H9 (cell line): ENCODE data around the gene LPCAT3. TPM values are rescaled to one million over a fixed set of nuclear protein-coding genes. Genes with fewer than 3 reads are reported as not detected.
A peak's percentile ranks its signal among the peaks of the same experiment; 100 is the strongest.

ENCODE experiments used
- DNase-seq: peaks from one replicate; pipeline ENCODE4 v3.0.0-alpha.2; 2017
- H2AFZ ChIP-seq: one replicate; pipeline ENCODE4 v1.6.1; 2013; ENCODE audit warnings: mild to moderate bottlenecking, low read length, control low read depth, moderate library complexity
- H2AK5ac ChIP-seq: 2 replicates; pipeline ENCODE4 v1.6.1; 2013; ENCODE audit warnings: low read length, control low read depth, mixed read lengths; ENCODE audit not compliant: insufficient read length
- H2BK120ac ChIP-seq: one replicate; pipeline ENCODE4 v1.6.1; 2013; ENCODE audit warnings: low read depth, mild to moderate bottlenecking, low read length, control low read depth, inconsistent platforms; ENCODE audit not compliant: poor library complexity, severe bottlenecking
- H2BK12ac ChIP-seq: 2 replicates; pipeline ENCODE4 v1.6.1; 2013; ENCODE audit warnings: low read length, control low read depth, mixed read lengths, low read depth; ENCODE audit not compliant: insufficient read length
- H2BK15ac ChIP-seq: 2 replicates; pipeline ENCODE4 v1.6.1; 2013; ENCODE audit warnings: low read depth, low read length, control low read depth
- H2BK20ac ChIP-seq: one replicate; pipeline ENCODE4 v1.6.1; 2013; ENCODE audit warnings: low read depth, mild to moderate bottlenecking, low read length, control low read depth, inconsistent platforms; ENCODE audit not compliant: poor library complexity, severe bottlenecking
- H2BK5ac ChIP-seq: 2 replicates; pipeline ENCODE4 v1.6.1; 2013; ENCODE audit warnings: low read length, control low read depth, mixed read lengths; ENCODE audit not compliant: insufficient read length
- H3K14ac ChIP-seq: 2 replicates; pipeline ENCODE4 v1.6.1; 2013; ENCODE audit warnings: low read length, control low read depth; ENCODE audit not compliant: insufficient read depth
- H3K18ac ChIP-seq: 2 replicates; pipeline ENCODE4 v1.6.1; 2013; ENCODE audit warnings: low read depth, mild to moderate bottlenecking, mixed read lengths, low read length, control low read depth; ENCODE audit not compliant: insufficient read length
- H3K23ac ChIP-seq: 2 replicates; pipeline ENCODE4 v1.6.1; 2013; ENCODE audit warnings: low read length, control low read depth, mixed read lengths, low read depth; ENCODE audit not compliant: insufficient read length
- H3K23me2 ChIP-seq: 2 replicates; pipeline ENCODE4 v1.6.1; 2013; ENCODE audit warnings: low read depth, mild to moderate bottlenecking, mixed read lengths, low read length, control low read depth; ENCODE audit not compliant: insufficient read length, poor library complexity, severe bottlenecking
- H3K27ac ChIP-seq: 2 replicates; pipeline ENCODE4 v1.5.1; 2013; ENCODE audit warnings: low read length, control low read depth, mixed read lengths, low read depth; ENCODE audit not compliant: insufficient read length
- H3K27me3 ChIP-seq: 2 replicates; pipeline ENCODE4 v1.6.1; 2013; ENCODE audit warnings: low read length, control low read depth, inconsistent platforms; ENCODE audit not compliant: insufficient read depth
- H3K4ac ChIP-seq: 2 replicates; pipeline ENCODE4 v1.6.1; 2013; ENCODE audit warnings: low read depth, mild to moderate bottlenecking, control low read depth, inconsistent platforms, low read length, moderate library complexity
- H3K4me1 ChIP-seq: 2 replicates; pipeline ENCODE4 v1.6.1; 2013; ENCODE audit warnings: low read length, control low read depth, inconsistent platforms; ENCODE audit not compliant: insufficient read depth
- H3K4me2 ChIP-seq: 2 replicates; pipeline ENCODE4 v1.6.1; 2013; ENCODE audit warnings: low read length, control low read depth, mixed read lengths; ENCODE audit not compliant: insufficient read length, insufficient read depth
- H3K56ac ChIP-seq: 2 replicates; pipeline ENCODE4 v1.6.1; 2013; ENCODE audit warnings: low read depth, mild to moderate bottlenecking, mixed read lengths, low read length, control low read depth; ENCODE audit not compliant: insufficient read length
- H3K79me1 ChIP-seq: 2 replicates; pipeline ENCODE4 v1.6.1; 2013; ENCODE audit warnings: low read depth, mild to moderate bottlenecking, moderate library complexity, low read length, control low read depth, inconsistent platforms; ENCODE audit not compliant: insufficient read depth, poor library complexity, severe bottlenecking
- H3K79me2 ChIP-seq: 2 replicates; pipeline ENCODE4 v1.6.1; 2013; ENCODE audit warnings: low read length, control low read depth, inconsistent platforms; ENCODE audit not compliant: insufficient read depth
- H3K9ac ChIP-seq: 2 replicates; pipeline ENCODE4 v1.6.1; 2013; ENCODE audit warnings: low read length, control low read depth, mixed read lengths; ENCODE audit not compliant: insufficient read length; ENCODE audit errors: extremely low read depth
- H3K9me3 ChIP-seq: one replicate; pipeline ENCODE4 v1.6.1; 2013; ENCODE audit warnings: low read depth, low read length, inconsistent platforms; ENCODE audit not compliant: control insufficient read depth
- H3T11ph ChIP-seq: one replicate; pipeline ENCODE4 v1.6.1; 2013; ENCODE audit warnings: mild to moderate bottlenecking, low read length, control low read depth, inconsistent platforms
- H4K20me1 ChIP-seq: one replicate; pipeline ENCODE4 v1.6.1; 2013; ENCODE audit not compliant: control insufficient read depth, insufficient read length, insufficient read depth
- H4K5ac ChIP-seq: 2 replicates; pipeline ENCODE4 v1.6.1; 2013; ENCODE audit warnings: low read depth, mild to moderate bottlenecking, mixed read lengths, low read length, control low read depth; ENCODE audit not compliant: insufficient read length
- H4K8ac ChIP-seq: replicated peaks from 2 replicates; pipeline ENCODE4 v1.6.1; 2013; ENCODE audit warnings: low read length, control low read depth, mixed read lengths, low read depth; ENCODE audit not compliant: insufficient read length
- H4K91ac ChIP-seq: 2 replicates; pipeline ENCODE4 v1.6.1; 2013; ENCODE audit warnings: low read depth, mild to moderate bottlenecking, moderate library complexity, mixed read lengths, low read length, control low read depth; ENCODE audit not compliant: insufficient read length
- H3K27ac Mint-ChIP-seq, 3 experiments: 2 replicates in 2 of 3; 3 replicates in 1 of 3; pipeline ENCODE4 v1.8.0; 2020 to 2021; ENCODE audit warnings: mixed read lengths in 3 of 3, mild to moderate bottlenecking in 1 of 3, moderate library complexity in 1 of 3
- H3K27me3 Mint-ChIP-seq: 2 replicates; pipeline ENCODE4 v1.8.0; 2021; ENCODE audit warnings: low read depth, mild to moderate bottlenecking, moderate library complexity, mixed read lengths
- H3K36me3 Mint-ChIP-seq, 3 experiments: 2 replicates in 2 of 3; 3 replicates in 1 of 3; pipeline ENCODE4 v1.8.0; 2020 to 2021; ENCODE audit warnings: low read depth in 3 of 3, mixed read lengths in 3 of 3; ENCODE audit not compliant: insufficient read depth in 1 of 3
- H3K4me1 Mint-ChIP-seq, 2 experiments: 2 replicates each; pipeline ENCODE4 v1.8.0; 2020; ENCODE audit warnings: mixed read lengths in 2 of 2
- H3K4me3 Mint-ChIP-seq, 2 experiments: 2 replicates in 1 of 2; 3 replicates in 1 of 2; pipeline ENCODE4 v1.8.0; 2020 to 2021; ENCODE audit warnings: mild to moderate bottlenecking in 2 of 2, mixed read lengths in 2 of 2, moderate library complexity in 1 of 2
- H3K9me3 Mint-ChIP-seq, 2 experiments: 2 replicates in 1 of 2; 3 replicates in 1 of 2; pipeline ENCODE4 v1.8.0; 2020; ENCODE audit warnings: mild to moderate bottlenecking in 2 of 2, mixed read lengths in 2 of 2, moderate library complexity in 1 of 2
- WGBS: extraction: QIAGEN DNeasy Blood & Tissue Kit; methylation state at CpG from one replicate; pipeline ENCODE4 v1.1.7; 2013; ENCODE audit warnings: missing lambda C conversion rate, low lambda C conversion rate, mixed read lengths; ENCODE audit not compliant: insufficient read length; ENCODE audit errors: extremely low coverage; 5-methylcytosine and 5-hydroxymethylcytosine counted together
- total RNA-seq: library from RNA; stranded (reverse); gene quantifications from 2 replicates; pipeline ENCODE4 v1.2.1, GENCODE V29; 2021
- TF ChIP-seq, protein P1 (sequence below): fragments of 200-600 bp; sonication (generic); conservative IDR thresholded peaks from 3 replicates; pipeline ENCODE4 v1.8.0; 2021; ENCODE audit warnings: antibody characterized with exemption, mild to moderate bottlenecking

LPCAT3 gene
- total RNA-seq, 1 experiment from 2014 or later = 47.7 TPM

DNA sequence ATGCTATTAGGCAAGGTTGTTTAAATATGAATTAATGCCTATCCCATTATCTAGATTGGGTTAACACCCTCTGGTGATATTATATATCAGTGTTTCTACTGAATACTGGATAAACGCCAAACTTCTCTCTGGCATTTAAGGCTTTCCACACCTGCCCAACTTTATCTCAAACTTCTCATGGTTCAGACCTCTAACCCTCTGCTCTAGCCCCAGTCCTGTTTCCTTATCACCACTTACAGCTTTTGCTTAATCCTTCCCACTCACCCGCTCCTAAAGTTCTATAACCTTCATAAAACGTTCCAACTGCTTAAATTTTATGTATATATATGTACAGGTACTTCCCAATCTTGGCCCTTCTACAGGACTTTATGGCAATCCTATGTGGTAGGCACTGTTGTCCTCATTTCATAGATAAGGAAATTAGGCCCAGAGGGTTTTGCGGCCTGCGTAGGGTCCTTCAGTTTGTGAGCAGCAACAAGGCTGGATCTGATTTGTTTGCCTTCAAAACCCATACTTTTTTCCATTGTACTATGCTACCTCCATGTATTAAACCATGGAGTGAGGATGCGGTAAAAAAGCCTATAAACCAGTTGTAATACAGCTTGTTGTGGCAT is 1.2 kb downstream of the LPCAT3 start:
- peaks cover 27 to 30% of the 10 kb centered on the region in 2 experiments for H3K4me1 Mint-ChIP-seq

More for the DNA sequence above, 1.2 kb downstream of the LPCAT3 start:
- no peak overlapping the region for H3T11ph ChIP-seq
- no peaks in the 10 kb centered on the region for H3K4me1 ChIP-seq
- no peak overlapping the region for H3K23ac ChIP-seq
- Mint-ChIP-seq H3K9me3 (peaks cover 0 to 3% of the 10 kb centered on the region in 2 experiments; a peak in 1 of 5 replicates), H3K27ac (no peak overlapping the region), H3K27me3 (no peaks in the 10 kb centered on the region), H3K36me3 (peaks cover 0 to 11% (median 0%) of the 10 kb centered on the region in 3 experiments; a peak in 4 of 7 replicates), H3K4me3 (peak overlapping the region; percentile 91 to 95)
- H3K9ac ChIP-seq = no peak overlapping the region
- H3K56ac ChIP-seq = no peak overlapping the region
- H3K18ac ChIP-seq = no peak overlapping the region
- no peak overlapping the region for H2BK15ac ChIP-seq
- H3K27me3 ChIP-seq = no peaks in the 10 kb centered on the region
- no peak overlapping the region for H4K91ac ChIP-seq
- no peak overlapping the region for H2AFZ ChIP-seq
- H2AK5ac ChIP-seq = no peak overlapping the region
- H4K20me1 ChIP-seq = no peaks in the 10 kb centered on the region
- H3K79me2 ChIP-seq = no peaks in the 10 kb centered on the region; the same call in 1 of the 2 replicates
- no peak overlapping the region for H2BK5ac ChIP-seq
- H3K14ac ChIP-seq = no peak overlapping the region
- H2BK12ac ChIP-seq = no peak overlapping the region
- no peak for DNase-seq
- no peak overlapping the region for H3K4ac ChIP-seq
- no peak overlapping the region for H2BK120ac ChIP-seq
- peaks cover 3% of the 10 kb centered on the region for H3K23me2 ChIP-seq
- no peak overlapping the region for H2BK20ac ChIP-seq
- no peaks in the 10 kb centered on the region for H3K79me1 ChIP-seq
- TF ChIP-seq, protein P1, sequence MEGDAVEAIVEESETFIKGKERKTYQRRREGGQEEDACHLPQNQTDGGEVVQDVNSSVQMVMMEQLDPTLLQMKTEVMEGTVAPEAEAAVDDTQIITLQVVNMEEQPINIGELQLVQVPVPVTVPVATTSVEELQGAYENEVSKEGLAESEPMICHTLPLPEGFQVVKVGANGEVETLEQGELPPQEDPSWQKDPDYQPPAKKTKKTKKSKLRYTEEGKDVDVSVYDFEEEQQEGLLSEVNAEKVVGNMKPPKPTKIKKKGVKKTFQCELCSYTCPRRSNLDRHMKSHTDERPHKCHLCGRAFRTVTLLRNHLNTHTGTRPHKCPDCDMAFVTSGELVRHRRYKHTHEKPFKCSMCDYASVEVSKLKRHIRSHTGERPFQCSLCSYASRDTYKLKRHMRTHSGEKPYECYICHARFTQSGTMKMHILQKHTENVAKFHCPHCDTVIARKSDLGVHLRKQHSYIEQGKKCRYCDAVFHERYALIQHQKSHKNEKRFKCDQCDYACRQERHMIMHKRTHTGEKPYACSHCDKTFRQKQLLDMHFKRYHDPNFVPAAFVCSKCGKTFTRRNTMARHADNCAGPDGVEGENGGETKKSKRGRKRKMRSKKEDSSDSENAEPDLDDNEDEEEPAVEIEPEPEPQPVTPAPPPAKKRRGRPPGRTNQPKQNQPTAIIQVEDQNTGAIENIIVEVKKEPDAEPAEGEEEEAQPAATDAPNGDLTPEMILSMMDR = no peak
- no peak overlapping the region for H4K8ac ChIP-seq
- H4K5ac ChIP-seq = no peak overlapping the region
- peak overlapping the region; percentile 71 for H3K4me2 ChIP-seq
- no CpG with 5 or more reads among the region's 6 CpGs for WGBS
- no peak overlapping the region for H3K27ac ChIP-seq
- no peaks in the 10 kb centered on the region for H3K9me3 ChIP-seq
